Sigmoid colon (tissue), 4 donors: ENCODE measurements around the gene DEFB114.

Experiments
- CTCF ChIP-seq, 4 experiments: fragments of 450-650 bp in 3 of 4; fragments of 200-600 bp in 1 of 4; IDR thresholded peaks; one replicate each; pipeline ENCODE4 v1.5.1; 2016 to 2019; ENCODE audit warnings: antibody characterized with exemption in 4 of 4, mild to moderate bottlenecking in 3 of 4, moderate library complexity in 2 of 4
- EP300 ChIP-seq, 4 donors: sonication (generic); formaldehyde crosslinking; IDR thresholded peaks; one replicate each; pipeline ENCODE4 v1.6.1; 2017; ENCODE audit warnings: antibody characterized with exemption in 4 of 4
- POLR2A ChIP-seq, 2 donors: fragments of 450-650 bp; IDR thresholded peaks; one replicate each; pipeline ENCODE4 v1.6.1; 2016; ENCODE audit warnings: antibody characterized with exemption in 2 of 2, mild to moderate bottlenecking in 2 of 2, moderate library complexity in 2 of 2
- POLR2AphosphoS5 ChIP-seq, 4 donors: sonication (generic); formaldehyde crosslinking; IDR thresholded peaks; one replicate each; pipeline ENCODE4 v1.6.1; 2017; ENCODE audit warnings: antibody characterized with exemption in 4 of 4

GRCh38 chr6:49939993-49940498 lies 23.9 kb downstream of the DEFB114 start:
- TF ChIP-seq POLR2A (IDR thresholded peaks at IDR 0.05) = no peak
- no peak for TF ChIP-seq POLR2AphosphoS5 (IDR thresholded peaks at IDR 0.05)
- no peak for TF ChIP-seq CTCF (IDR thresholded peaks at IDR 0.05)
- TF ChIP-seq EP300 (IDR thresholded peaks at IDR 0.05) = no peak
